ENCODE measurements around the gene KIR2DL4. TPM values are rescaled to one million over a fixed set of nuclear protein-coding genes. Genes with fewer than 3 reads are reported as not detected.
"Not testable (repeated sequence)": the region's sequence is repeated elsewhere in the genome, so short reads cannot be mapped to it uniquely, and the experiment has no call there.

KIR2DL4 gene
- total RNA-seq, 6 donors from 2014 or later = 0.20 to 1.3 (median 0.46) TPM; not detected in 1

GRCh38 chr19:54775830-54776229 lies 27.6 kb upstream of the KIR2DL4 start:
- DNase-seq; H3K27ac ChIP-seq; H3K27me3 ChIP-seq; H3K4me1 ChIP-seq; H3K4me3 ChIP-seq; H3K9me3 ChIP-seq; H3K36me3 ChIP-seq; ATAC-seq (ENCODE audit: low FRiP score in 2 of 2): not testable (repeated sequence)
- 86 to 87% methylated on average over 8 of the region's 8 CpGs for WGBS, 2 donors

GRCh38 chr19:54777851-54778250 lies 25.6 kb upstream of the KIR2DL4 start:
- WGBS, 2 donors = 69 to 76% methylated on average over 3 to 4 of the region's 4 CpGs
- not testable (repeated sequence) for H3K4me1 ChIP-seq; ATAC-seq (ENCODE audit: low FRiP score in 2 of 2); H3K27me3 ChIP-seq; H3K27ac ChIP-seq; H3K4me3 ChIP-seq; DNase-seq; H3K36me3 ChIP-seq; H3K9me3 ChIP-seq

- H3K9me3 ChIP-seq; ATAC-seq (ENCODE audit: low FRiP score in 2 of 2); H3K27me3 ChIP-seq; H3K36me3 ChIP-seq; DNase-seq; H3K4me1 ChIP-seq; H3K27ac ChIP-seq; H3K4me3 ChIP-seq: not testable (repeated sequence)
- 74 to 75% methylated on average over 7 of the region's 7 CpGs for WGBS, 2 donors
Observed at GRCh38 chr19:54778896-54779295, 24.5 kb upstream of the KIR2DL4 start.

- not testable (repeated sequence) for H3K27ac ChIP-seq; H3K4me1 ChIP-seq; H3K9me3 ChIP-seq; H3K27me3 ChIP-seq; H3K4me3 ChIP-seq; ATAC-seq (ENCODE audit: low FRiP score in 2 of 2); DNase-seq; H3K36me3 ChIP-seq
- WGBS, 2 donors = 73 to 77% methylated on average over 3 to 4 of the region's 4 CpGs
Observed at GRCh38 chr19:54782916-54783315, 20.5 kb upstream of the KIR2DL4 start.

- not testable (repeated sequence) for H3K36me3 ChIP-seq; H3K27ac ChIP-seq; H3K27me3 ChIP-seq; ATAC-seq (ENCODE audit: low FRiP score in 2 of 2); H3K4me1 ChIP-seq; H3K9me3 ChIP-seq; H3K4me3 ChIP-seq
- 86 to 89% methylated on average over 19 to 24 of the region's 24 CpGs for WGBS, 2 donors
- peak in 1 of 2 donors; percentile 29 for DNase-seq
Observed at GRCh38 chr19:54786091-54786723, 17.2 kb upstream of the KIR2DL4 start.

GRCh38 chr19:54788154-54788553 lies 15.3 kb upstream of the KIR2DL4 start:
- H3K36me3 ChIP-seq; H3K27ac ChIP-seq; H3K4me3 ChIP-seq; H3K27me3 ChIP-seq; ATAC-seq (ENCODE audit: low FRiP score in 2 of 2); H3K9me3 ChIP-seq; H3K4me1 ChIP-seq: not testable (repeated sequence)
- WGBS, 2 donors = 63 to 81% methylated on average over 6 of the region's 6 CpGs
- peak in 1 of 2 donors; percentile 53 for DNase-seq

- WGBS, 2 donors = 77 to 80% methylated on average over 1 to 5 of the region's 5 CpGs
- DNase-seq = no peak
- ATAC-seq (ENCODE audit: low FRiP score in 2 of 2) = no peak
Observed at GRCh38 chr19:54790711-54791110, 12.7 kb upstream of the KIR2DL4 start.

GRCh38 chr19:54791476-54791875 lies 11.9 kb upstream of the KIR2DL4 start:
- Histone ChIP-seq H3K4me3 (no peak overlapping the region), H3K9me3 (no peaks in the 10 kb centered on the region), H3K27me3 (no peaks in the 10 kb centered on the region), H3K27ac (no peak overlapping the region), H3K36me3 (no peaks in the 10 kb centered on the region), H3K4me1 (peaks cover 0 to 5% (median 0%) of the 10 kb centered on the region in 4 donors)
- no peak for ATAC-seq (ENCODE audit: low FRiP score in 2 of 2)
- WGBS, 2 donors = 75 to 86% methylated on average over 6 of the region's 6 CpGs
- TF ChIP-seq CTCF (IDR thresholded peaks at IDR 0.05) (no peak), EP300 (IDR thresholded peaks at IDR 0.05) (no peak), POLR2A (IDR thresholded peaks at IDR 0.05) (no peak), POLR2AphosphoS5 (IDR thresholded peaks at IDR 0.05) (no peak)
- DNase-seq = no peak

More at GRCh38 chr19:54790711-54791110, 12.7 kb upstream of the KIR2DL4 start:
- Histone ChIP-seq H3K9me3 (no peaks in the 10 kb centered on the region), H3K36me3 (no peaks in the 10 kb centered on the region), H3K4me3 (no peak overlapping the region), H3K27me3 (no peaks in the 10 kb centered on the region), H3K27ac (no peak overlapping the region), H3K4me1 (peaks cover 0 to 5% (median 0%) of the 10 kb centered on the region in 4 donors)
- TF ChIP-seq POLR2A (IDR thresholded peaks at IDR 0.05) (no peak), EP300 (IDR thresholded peaks at IDR 0.05) (no peak), CTCF (IDR thresholded peaks at IDR 0.05) (no peak), POLR2AphosphoS5 (IDR thresholded peaks at IDR 0.05) (no peak)
